Measurements from ENCODE around the gene SF3B2.

Gene SF3B2

GRCh38 chr11:66048547-66049323, 3.4 kb upstream of the SF3B2 start, which contains the start of gene GAL3ST3:
TSS of gene GAL3ST3 (minus strand) at chr11:66049161. CDS start at chr11:66045415, 3,746 bp downstream.
- H3K36me3 ChIP-seq (replicated peaks): peaks cover 11% of the 10 kb centered on the region
- no peak within 1 kb of the TSS for H3K4me3 ChIP-seq
- H3K27me3 ChIP-seq (ENCODE audit: low read depth): no peaks in the 10 kb centered on the region
- no peak for DNase-seq (ENCODE audit: low spot score in 2 of 2)
- H3K4me1 ChIP-seq: peaks cover 16% of the 10 kb centered on the region
- in situ Hi-C loops (cut with MboI; ENCODE audit: low sequenced_read_pairs): no loop called here
- H3K9me3 ChIP-seq: no peaks in the 10 kb centered on the region; the same call in 1 of the 2 replicates

GRCh38 chr11:66050581-66051231, 1.5 kb upstream of the SF3B2 start:
- Histone ChIP-seq H3K9me3 (no peaks in the 10 kb centered on the region; the same call in 1 of the 2 replicates), H3K36me3 (replicated peaks) (peaks cover 27% of the 10 kb centered on the region), H3K27me3 (ENCODE audit: low read depth) (no peaks in the 10 kb centered on the region), H3K4me3 (no peak overlapping the region), H3K4me1 (peaks cover 13% of the 10 kb centered on the region)
- DNase-seq (ENCODE audit: low spot score in 2 of 2): peak in 1 of 2 experiments; percentile 47
- in situ Hi-C loops (cut with MboI; ENCODE audit: low sequenced_read_pairs): no loop called here

- H3K27me3 ChIP-seq (ENCODE audit: low read depth): no peaks in the 10 kb centered on the region
- H3K9me3 ChIP-seq: no peaks in the 10 kb centered on the region; the same call in 1 of the 2 replicates
- H3K36me3 ChIP-seq (replicated peaks): peaks cover 32% of the 10 kb centered on the region
- no peak for DNase-seq (ENCODE audit: low spot score in 2 of 2)
- peak overlapping the region; percentile 100 for H3K4me3 ChIP-seq
- H3K4me1 ChIP-seq: peaks cover 13% of the 10 kb centered on the region
- in situ Hi-C loops (cut with MboI; ENCODE audit: low sequenced_read_pairs): no loop called here
Measured at GRCh38 chr11:66051371-66051765, 796 bp upstream of the SF3B2 start.

GRCh38 chr11:66052664-66052982, 459 bp downstream of the SF3B2 start:
- Histone ChIP-seq H3K4me1 (peaks cover 13% of the 10 kb centered on the region), H3K4me3 (peak overlapping the region; percentile 100), H3K36me3 (replicated peaks) (peaks cover 45% of the 10 kb centered on the region), H3K27me3 (ENCODE audit: low read depth) (no peaks in the 10 kb centered on the region), H3K9me3 (no peaks in the 10 kb centered on the region; the same call in 1 of the 2 replicates)
- no peak for DNase-seq (ENCODE audit: low spot score in 2 of 2)
- in situ Hi-C loops (cut with MboI; ENCODE audit: low sequenced_read_pairs): no loop called here

- in situ Hi-C loops (cut with MboI; ENCODE audit: low sequenced_read_pairs): no loop called here
- H3K36me3 ChIP-seq (replicated peaks): peaks cover 67% of the 10 kb centered on the region
- peaks cover 13% of the 10 kb centered on the region for H3K4me1 ChIP-seq
Measured at GRCh38 chr11:66055021-66055420, 2.9 kb downstream of the SF3B2 start.

GRCh38 chr11:66056501-66056900, 4.3 kb downstream of the SF3B2 start:
- no peak for DNase-seq (ENCODE audit: low spot score in 2 of 2)
- in situ Hi-C loops (cut with MboI; ENCODE audit: low sequenced_read_pairs): no loop called here
- Histone ChIP-seq H3K4me3 (no peak overlapping the region), H3K27me3 (ENCODE audit: low read depth) (no peaks in the 10 kb centered on the region), H3K36me3 (replicated peaks) (peaks cover 82% of the 10 kb centered on the region), H3K9me3 (no peaks in the 10 kb centered on the region; the same call in 1 of the 2 replicates), H3K4me1 (peaks cover 4% of the 10 kb centered on the region)

More at GRCh38 chr11:66055021-66055420, 2.9 kb downstream of the SF3B2 start:
- Histone ChIP-seq H3K9me3 (no peaks in the 10 kb centered on the region; the same call in 1 of the 2 replicates), H3K27me3 (ENCODE audit: low read depth) (no peaks in the 10 kb centered on the region), H3K4me3 (no peak overlapping the region)
- no peak for DNase-seq (ENCODE audit: low spot score in 2 of 2)

GRCh38 chr11:66059966-66060680, 8.0 kb downstream of the SF3B2 start:
- Histone ChIP-seq H3K9me3 (no peaks in the 10 kb centered on the region), H3K4me1 (no peaks in the 10 kb centered on the region), H3K4me3 (no peak overlapping the region), H3K27me3 (ENCODE audit: low read depth) (no peaks in the 10 kb centered on the region), H3K36me3 (replicated peaks) (peaks cover 95% of the 10 kb centered on the region)
- no peak for DNase-seq (ENCODE audit: low spot score in 2 of 2)
- in situ Hi-C loops (cut with MboI; ENCODE audit: low sequenced_read_pairs): no loop called here

GRCh38 chr11:66061268-66061667, 9.1 kb downstream of the SF3B2 start:
- in situ Hi-C loops (cut with MboI; ENCODE audit: low sequenced_read_pairs): no loop called here
- peaks cover 97% of the 10 kb centered on the region for H3K36me3 ChIP-seq (replicated peaks)
- H3K9me3 ChIP-seq: no peaks in the 10 kb centered on the region
- H3K4me1 ChIP-seq: no peaks in the 10 kb centered on the region
- DNase-seq (ENCODE audit: low spot score in 2 of 2): no peak
- no peaks in the 10 kb centered on the region for H3K27me3 ChIP-seq (ENCODE audit: low read depth)
- H3K4me3 ChIP-seq: no peak overlapping the region

GRCh38 chr11:66062408-66062807, 10.2 kb downstream of the SF3B2 start:
- no peaks in the 10 kb centered on the region for H3K4me1 ChIP-seq
- H3K36me3 ChIP-seq (replicated peaks): peaks cover 97% of the 10 kb centered on the region
- H3K4me3 ChIP-seq: no peak overlapping the region
- in situ Hi-C loops (cut with MboI; ENCODE audit: low sequenced_read_pairs): no loop called here
- H3K9me3 ChIP-seq: no peaks in the 10 kb centered on the region
- DNase-seq (ENCODE audit: low spot score in 2 of 2): no peak
- no peaks in the 10 kb centered on the region for H3K27me3 ChIP-seq (ENCODE audit: low read depth)

- in situ Hi-C loops (cut with MboI; ENCODE audit: low sequenced_read_pairs): no loop called here
- DNase-seq (ENCODE audit: low spot score in 2 of 2): no peak
- H3K9me3 ChIP-seq: no peaks in the 10 kb centered on the region
- H3K27me3 ChIP-seq (ENCODE audit: low read depth): no peaks in the 10 kb centered on the region
- no peaks in the 10 kb centered on the region for H3K4me1 ChIP-seq
- H3K36me3 ChIP-seq (replicated peaks): peaks cover 98% of the 10 kb centered on the region
- no peak overlapping the region for H3K4me3 ChIP-seq
Measured at GRCh38 chr11:66063900-66064299, 11.7 kb downstream of the SF3B2 start.

- DNase-seq (ENCODE audit: low spot score in 2 of 2): no peak
- H3K27me3 ChIP-seq (ENCODE audit: low read depth): no peaks in the 10 kb centered on the region
- no peaks in the 10 kb centered on the region for H3K9me3 ChIP-seq
- in situ Hi-C loops (cut with MboI; ENCODE audit: low sequenced_read_pairs): no loop called here
- no peaks in the 10 kb centered on the region for H3K4me1 ChIP-seq
- H3K4me3 ChIP-seq: no peak overlapping the region
- peaks cover 98% of the 10 kb centered on the region for H3K36me3 ChIP-seq (replicated peaks)
Measured at GRCh38 chr11:66064571-66064970, 12.4 kb downstream of the SF3B2 start.

- peaks cover 76% of the 10 kb centered on the region for H3K36me3 ChIP-seq (replicated peaks)
- no peaks in the 10 kb centered on the region for H3K9me3 ChIP-seq
- H3K27me3 ChIP-seq (ENCODE audit: low read depth): no peaks in the 10 kb centered on the region
- H3K4me1 ChIP-seq: no peaks in the 10 kb centered on the region
- H3K4me3 ChIP-seq: no peak overlapping the region
- DNase-seq (ENCODE audit: low spot score in 2 of 2): no peak
- in situ Hi-C loops (cut with MboI; ENCODE audit: low sequenced_read_pairs): no loop called here
Measured at GRCh38 chr11:66066751-66067150, 14.6 kb downstream of the SF3B2 start.

GRCh38 chr11:66067640-66068039, 15.5 kb downstream of the SF3B2 start:
- in situ Hi-C loops (cut with MboI; ENCODE audit: low sequenced_read_pairs): no loop called here
- 0 out of 2 replicates have a peak, but pooled peaks cover 2% of the 10 kb centered on the region for H3K4me1 ChIP-seq
- peaks cover 69% of the 10 kb centered on the region for H3K36me3 ChIP-seq (replicated peaks)

More at GRCh38 chr11:66067640-66068039, 15.5 kb downstream of the SF3B2 start:
- H3K9me3 ChIP-seq: no peaks in the 10 kb centered on the region
- no peak overlapping the region for H3K4me3 ChIP-seq
- no peaks in the 10 kb centered on the region for H3K27me3 ChIP-seq (ENCODE audit: low read depth)
- DNase-seq (ENCODE audit: low spot score in 2 of 2): no peak
